ENCODE results near the gene IL19.

- TF ChIP-seq JUND (IDR thresholded peaks at IDR 0.05): no peak
- no peak for TF ChIP-seq TAF1 (IDR thresholded peaks at IDR 0.05; ENCODE audit: borderline replicate concordance, low read depth, low read length)
- no peak for TF ChIP-seq USF2 (IDR thresholded peaks at IDR 0.05; ENCODE audit: borderline replicate concordance, low read depth, low read length)
- no peak for TF ChIP-seq RFX5 (IDR thresholded peaks at IDR 0.05; ENCODE audit: low read length)
- no peak for TF ChIP-seq MXI1 (IDR thresholded peaks at IDR 0.05; ENCODE audit: low read depth, low read length)
Measured at GRCh38 chr1:206737729-206738201, 32.8 kb upstream of the IL19 start.
